GM19240 (cell line): ENCODE data around the gene PLXNB2.
A peak's percentile ranks its signal among the peaks of the same experiment; 100 is the strongest.

Experiments used
- DNase-seq: peaks from one replicate; pipeline ENCODE4 v3.0.0; 2011; ENCODE audit warnings: low spot score; ENCODE audit not compliant: insufficient read length

PLXNB2 gene

GRCh38 chr22:50313021-50313420, 5.6 kb upstream of the PLXNB2 start:
- no peak for DNase-seq

- no peak for DNase-seq
Measured at GRCh38 chr22:50312371-50312770, 4.9 kb upstream of the PLXNB2 start.

GRCh38 chr22:50311606-50312351, 4.3 kb upstream of the PLXNB2 start:
- no peak for DNase-seq

- DNase-seq: no peak
Measured at GRCh38 chr22:50310949-50311444, 3.6 kb upstream of the PLXNB2 start.

GRCh38 chr22:50310031-50310722, 2.7 kb upstream of the PLXNB2 start:
- DNase-seq: no peak

- no peak for DNase-seq
Measured at GRCh38 chr22:50309601-50309991, 2.1 kb upstream of the PLXNB2 start.

- no peak for DNase-seq
Measured at GRCh38 chr22:50308986-50309600, 1.6 kb upstream of the PLXNB2 start.

GRCh38 chr22:50308597-50308935, 1.1 kb upstream of the PLXNB2 start:
- no peak for DNase-seq

GRCh38 chr22:50307890-50308596, 597 bp upstream of the PLXNB2 start:
- no peak for DNase-seq

GRCh38 chr22:50305923-50306566, 1.4 kb downstream of the PLXNB2 start:
- peak; percentile 64 for DNase-seq

GRCh38 chr22:50305393-50305922, 2.0 kb downstream of the PLXNB2 start:
- DNase-seq: no peak

GRCh38 chr22:50304528-50305392, 2.7 kb downstream of the PLXNB2 start:
- no peak for DNase-seq

GRCh38 chr22:50303848-50304527, 3.5 kb downstream of the PLXNB2 start:
- DNase-seq: no peak

GRCh38 chr22:50303515-50303847, 4.0 kb downstream of the PLXNB2 start:
- no peak for DNase-seq

- no peak for DNase-seq
Measured at GRCh38 chr22:50302564-50302963, 4.9 kb downstream of the PLXNB2 start.

- no peak for DNase-seq
Measured at GRCh38 chr22:50302041-50302541, 5.4 kb downstream of the PLXNB2 start.

GRCh38 chr22:50301581-50301991, 5.9 kb downstream of the PLXNB2 start:
- DNase-seq: no peak

- no peak for DNase-seq
Measured at GRCh38 chr22:50300620-50301257, 6.7 kb downstream of the PLXNB2 start.
